GM21576 (cell line): ENCODE measurements around the gene CISD3.

Experiments used
- ATAC-seq: cut with Tn5 transposase; IDR thresholded peaks from one replicate; pipeline ENCODE4 v1.9.1; 2021; ENCODE audit warnings: mild to moderate bottlenecking, moderate library complexity; ENCODE audit not compliant: unreplicated experiment

The CISD3 gene

DNA sequence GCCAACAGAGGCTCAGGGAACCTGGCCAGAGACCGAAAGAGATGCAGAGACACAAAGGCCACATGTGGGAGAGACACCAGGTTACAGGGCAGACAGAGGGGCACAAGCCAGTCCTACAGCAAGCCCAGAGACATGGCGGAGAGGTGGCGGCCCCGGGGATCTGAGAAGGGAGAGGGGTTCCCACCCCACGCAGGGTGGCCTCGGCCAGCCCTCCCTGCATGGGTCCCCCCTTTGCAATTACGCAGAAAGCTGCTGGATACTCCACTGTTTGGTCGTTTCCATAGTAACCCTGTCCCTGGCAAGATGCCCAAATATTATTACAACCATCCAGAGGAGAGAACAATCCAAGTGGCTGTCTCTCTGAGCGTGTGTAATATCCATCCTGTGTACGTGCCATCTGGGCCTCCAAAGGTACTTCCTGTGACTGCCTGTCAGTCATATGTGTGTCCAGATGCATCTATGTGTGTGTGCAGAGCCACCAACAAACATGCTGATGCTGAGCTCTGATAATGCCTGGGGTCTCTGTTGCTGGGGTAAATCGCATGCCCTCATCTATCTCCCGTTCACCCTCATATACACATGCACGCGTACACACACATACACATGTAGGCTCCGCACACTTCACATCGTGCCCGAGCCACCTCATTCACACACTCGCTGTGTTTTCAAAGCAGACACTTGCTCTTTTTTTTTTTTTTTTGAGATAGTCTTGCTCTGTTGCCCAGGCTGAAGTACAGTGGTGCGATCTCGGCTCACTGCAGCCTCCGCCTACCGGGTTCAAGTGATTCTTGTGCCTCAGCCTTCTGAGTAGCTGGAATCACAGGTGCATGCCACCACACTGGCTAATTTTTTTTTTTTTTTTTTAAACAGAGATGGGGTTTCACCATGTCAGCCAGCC, 12.5 kb downstream of the CISD3 start:
- no peak for ATAC-seq

DNA sequence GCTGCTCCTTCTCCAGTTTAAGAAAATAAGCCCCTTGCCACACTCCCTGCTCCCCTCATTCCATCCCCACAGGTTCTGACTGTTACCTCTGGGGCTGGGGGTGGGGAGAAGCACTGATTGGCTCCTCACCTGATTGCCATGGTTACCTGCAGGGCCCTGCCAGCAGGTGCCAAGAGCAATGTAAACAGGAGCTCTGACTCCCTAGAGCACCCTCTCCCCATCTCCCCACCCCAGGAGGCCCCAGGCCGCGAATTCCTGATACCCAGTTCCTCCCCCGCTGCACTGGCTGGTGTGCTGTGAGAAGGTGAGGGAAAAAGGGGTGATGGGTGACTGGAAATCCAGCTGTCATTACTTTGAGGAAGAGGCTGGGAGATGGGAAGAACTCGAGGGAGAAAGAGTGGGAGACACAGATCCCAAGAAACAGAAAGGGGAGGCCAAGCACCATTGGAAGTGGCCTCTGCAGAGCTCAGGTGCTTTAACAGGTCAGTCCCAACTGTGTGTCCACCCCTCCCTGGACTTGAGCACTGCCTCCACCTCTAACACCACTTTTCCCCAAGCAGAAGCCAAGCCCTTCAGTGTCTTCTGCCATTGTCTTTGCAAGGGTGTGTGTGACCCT, 13.5 kb downstream of the CISD3 start:
- no peak for ATAC-seq

DNA sequence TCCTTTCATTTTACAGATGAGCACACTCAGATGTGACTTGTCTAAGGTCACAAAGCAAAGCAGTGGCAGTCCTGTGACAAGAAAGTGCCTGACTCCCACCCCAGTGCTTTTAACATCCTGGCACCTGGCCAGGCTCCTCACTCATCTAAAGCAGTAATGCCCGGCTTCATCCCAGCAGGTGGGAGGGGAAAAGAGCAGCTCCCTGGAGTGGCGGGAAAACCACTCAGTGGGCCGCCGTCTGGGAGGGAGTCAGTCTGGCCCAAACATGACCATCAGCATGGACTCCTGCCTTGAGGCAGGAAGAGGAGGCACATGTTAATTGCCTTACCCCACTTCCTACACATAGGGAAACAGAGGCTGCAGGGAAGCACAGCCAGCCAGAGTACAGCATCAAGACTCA, 15.4 kb downstream of the CISD3 start:
- ATAC-seq, result no peak

DNA sequence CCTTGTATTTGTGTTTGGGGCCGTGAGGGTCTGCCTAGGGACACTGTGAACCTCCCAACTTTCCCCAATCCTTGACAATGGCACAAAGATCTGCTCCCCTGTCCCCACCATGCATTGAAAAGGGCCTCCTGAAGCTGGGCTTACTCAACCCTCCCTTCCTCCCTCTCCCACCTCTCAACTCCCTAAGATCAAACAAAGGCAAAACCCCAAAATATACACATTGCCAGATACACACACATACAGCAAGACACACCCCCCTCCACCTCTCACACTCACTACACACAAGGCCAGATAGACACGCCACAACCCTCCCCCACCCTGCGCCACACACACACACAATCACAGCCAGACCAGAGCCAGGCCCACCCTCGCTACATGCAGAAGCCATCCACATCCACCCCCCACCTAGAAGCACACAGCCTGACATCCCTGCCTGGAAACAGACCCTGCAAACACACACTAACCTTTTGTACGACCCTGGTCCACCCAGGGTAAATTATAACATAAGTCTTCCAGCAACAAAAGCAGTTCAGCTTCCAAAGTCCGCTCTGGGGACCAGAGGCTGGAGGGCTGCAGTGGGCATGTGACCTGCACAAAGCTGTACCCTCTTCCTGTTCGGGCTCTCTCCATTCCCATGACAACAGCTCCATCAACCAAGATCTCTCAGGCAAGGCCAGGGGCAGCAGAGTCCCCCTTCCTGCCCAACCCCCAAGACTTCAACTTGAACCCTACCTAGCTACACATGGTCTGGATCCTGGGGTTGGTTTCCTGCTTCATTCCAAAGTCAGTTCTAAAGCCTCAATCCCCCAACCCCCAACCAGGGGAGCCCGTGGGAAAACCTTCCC, 16.1 kb downstream of the CISD3 start:
- ATAC-seq, result no peak

DNA sequence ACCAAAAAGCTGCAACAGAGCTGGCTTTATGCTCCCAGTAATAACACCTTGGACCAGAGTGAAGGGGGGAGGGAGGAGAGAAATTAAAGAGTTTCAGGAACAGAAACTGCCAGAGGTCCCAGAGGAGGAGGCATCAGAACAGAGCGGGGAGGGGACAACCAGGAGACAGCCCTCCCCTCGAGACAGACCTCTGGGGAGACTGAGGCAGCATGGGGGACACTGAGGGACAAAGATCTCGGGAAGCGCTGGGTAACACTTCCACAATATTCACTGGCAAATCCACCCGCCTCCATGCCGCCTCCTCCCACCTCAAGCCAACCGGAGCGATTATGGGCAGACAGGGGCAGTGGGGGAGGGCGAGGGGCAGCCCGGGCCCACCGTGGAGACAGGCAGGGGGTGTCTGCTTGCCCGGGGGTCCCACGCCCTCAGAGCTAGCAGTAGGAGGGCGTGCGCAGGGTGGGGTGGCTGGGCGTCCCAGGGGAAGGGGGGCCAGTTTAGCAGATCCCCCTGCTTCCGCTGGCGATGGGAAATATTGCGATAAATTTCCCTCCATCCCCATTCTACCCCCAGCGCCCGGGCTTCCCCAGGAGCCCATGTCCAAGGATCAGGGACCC, 16.8 kb downstream of the CISD3 start:
- no peak for ATAC-seq

DNA sequence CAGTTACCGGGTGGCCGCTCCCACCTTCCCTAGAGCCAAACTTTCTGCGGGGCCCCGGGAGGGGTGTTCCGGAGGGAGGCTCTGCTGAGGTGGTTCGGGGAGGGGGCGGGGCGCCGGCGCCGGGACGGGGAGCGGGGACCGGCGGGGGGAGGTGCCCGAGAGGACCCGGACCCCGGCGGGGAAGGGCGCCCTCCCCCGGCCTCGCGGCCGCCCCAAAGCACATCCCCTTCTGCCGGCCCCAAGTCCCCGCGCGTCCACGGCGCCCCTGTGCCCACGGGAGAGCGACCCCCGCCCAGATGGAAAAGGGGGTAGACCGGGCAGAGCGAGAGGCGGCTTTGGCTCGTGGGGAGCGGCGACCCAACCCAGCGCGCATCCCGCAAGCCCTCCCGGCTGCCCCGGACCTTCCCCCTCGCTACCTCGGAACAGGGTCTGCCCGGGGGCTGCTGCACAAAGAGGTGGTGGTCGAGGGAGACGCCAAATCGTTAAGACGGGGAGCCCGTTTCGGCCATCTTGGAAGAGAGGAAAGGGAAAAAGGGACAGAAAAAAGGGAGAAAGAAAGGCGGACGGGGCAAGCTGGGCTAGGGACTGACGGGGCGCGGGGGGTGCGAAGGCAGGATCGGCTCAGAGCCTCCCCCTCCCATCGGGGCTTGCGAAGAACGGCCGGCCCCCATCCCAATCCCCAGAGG, 17.5 kb downstream of the CISD3 start:
- ATAC-seq, result no peak

DNA sequence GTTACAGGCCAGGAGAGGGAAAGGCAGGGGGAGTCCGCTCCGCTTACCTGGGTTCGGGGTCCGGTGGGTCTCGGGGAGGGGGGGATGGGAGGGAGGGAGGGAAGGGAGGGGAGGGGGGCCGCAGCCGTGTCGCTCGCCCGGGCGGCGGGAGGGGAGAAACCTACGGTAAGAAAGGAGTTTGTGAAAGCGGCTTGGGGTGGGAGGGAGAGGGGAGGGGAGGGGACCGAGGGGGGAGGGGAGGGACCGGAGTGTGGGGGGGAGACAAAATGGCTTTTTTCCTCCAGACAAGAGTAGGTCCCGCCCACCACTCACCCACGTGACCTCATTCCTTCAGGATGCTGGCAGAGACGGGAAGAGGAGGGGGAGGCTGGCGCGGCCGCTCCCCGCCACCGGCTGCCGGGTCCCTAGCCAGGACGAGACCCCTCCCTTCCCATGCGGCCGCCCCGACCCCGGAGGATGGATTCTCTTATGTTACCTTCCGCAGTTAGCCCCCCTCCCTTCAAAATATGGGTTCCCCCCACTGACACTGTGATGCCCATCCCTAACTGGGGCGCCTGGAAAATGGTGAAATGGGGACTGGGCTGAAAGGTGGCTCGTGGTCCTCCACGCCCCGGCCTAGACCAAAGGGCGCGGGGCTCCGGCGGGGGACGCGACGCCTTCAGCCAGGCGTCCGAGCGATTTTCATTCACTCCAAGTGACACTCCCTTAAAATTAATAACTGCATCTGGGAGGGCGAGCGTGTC, 18.2 kb downstream of the CISD3 start, which contains the start of gene PCGF2:
PCGF2 (minus strand) TSS at position 188 of the 743 bp plus-strand sequence. CDS start 7,934 bp downstream, outside the sequence.
- no peak for ATAC-seq

DNA sequence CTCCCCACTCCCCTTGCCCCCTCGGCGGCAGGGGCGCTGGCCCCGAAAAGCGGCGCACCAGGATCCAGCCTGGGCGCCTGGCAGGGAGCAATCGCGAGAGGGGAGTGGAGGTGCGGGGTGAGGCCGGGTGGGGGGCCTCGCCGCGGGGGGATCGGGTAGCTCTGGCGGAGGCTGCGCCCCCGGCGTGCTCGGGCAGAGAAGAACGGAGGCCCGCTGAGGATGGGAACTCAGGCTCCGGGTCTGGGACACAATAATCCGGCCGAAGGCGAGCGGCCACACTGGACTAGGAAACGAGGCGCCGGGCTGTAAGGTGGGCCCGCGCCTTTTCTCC, 18.7 kb downstream of the CISD3 start:
- no peak for ATAC-seq

DNA sequence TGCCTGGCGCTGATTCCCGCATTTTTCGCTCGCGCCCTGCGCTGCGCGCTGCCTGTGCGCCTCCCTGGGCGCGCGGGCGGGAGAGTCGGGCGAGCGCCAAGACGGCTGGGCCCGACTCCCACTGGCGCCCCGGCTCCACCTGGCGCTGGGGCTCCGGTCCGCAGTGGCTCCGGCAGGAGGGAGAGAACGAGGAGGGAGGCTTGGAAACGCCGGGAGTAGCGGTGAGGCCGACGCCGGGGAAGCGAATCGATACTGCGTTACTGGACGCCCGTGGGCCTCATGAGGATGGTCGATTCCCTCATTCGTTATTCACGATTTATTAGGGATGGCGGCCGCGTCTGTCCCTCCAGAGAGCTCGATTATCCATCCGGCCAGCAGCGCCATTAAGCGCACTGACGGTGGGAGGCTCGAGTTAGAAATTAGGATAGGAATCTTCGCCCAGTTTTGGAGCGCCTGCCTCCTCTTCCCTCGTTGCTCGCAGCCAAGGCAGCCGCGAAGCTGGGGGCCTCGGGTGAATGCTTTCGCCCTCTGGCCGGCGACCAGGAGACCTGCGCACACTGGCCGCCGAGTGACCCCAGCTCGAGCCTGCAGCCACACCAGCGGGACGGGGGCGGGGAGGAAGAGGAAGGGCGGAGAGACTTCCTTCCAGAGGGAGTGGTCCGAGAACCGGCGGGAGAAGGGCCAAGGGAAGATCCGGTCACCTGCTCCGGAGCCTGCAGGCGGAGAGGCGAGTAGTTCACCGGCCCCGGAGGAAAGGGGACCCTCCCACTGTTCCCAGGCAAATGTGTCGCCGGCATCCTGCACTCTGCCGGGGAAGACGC, 19.3 kb downstream of the CISD3 start:
- ATAC-seq, result no peak

DNA sequence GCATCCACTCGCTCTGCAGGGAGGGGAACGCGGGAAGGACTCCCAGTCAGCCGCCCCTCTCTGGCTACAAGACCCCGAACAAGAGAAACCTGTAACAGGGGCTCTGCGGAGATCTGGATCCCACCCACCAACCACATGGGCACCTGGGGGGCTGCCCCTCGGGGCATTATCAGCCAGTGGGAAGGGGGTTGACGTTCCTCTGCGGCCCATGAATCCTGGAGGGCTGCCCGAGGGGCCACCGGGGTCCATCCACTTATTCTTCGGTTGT, 19.8 kb downstream of the CISD3 start:
- ATAC-seq, result no peak

DNA sequence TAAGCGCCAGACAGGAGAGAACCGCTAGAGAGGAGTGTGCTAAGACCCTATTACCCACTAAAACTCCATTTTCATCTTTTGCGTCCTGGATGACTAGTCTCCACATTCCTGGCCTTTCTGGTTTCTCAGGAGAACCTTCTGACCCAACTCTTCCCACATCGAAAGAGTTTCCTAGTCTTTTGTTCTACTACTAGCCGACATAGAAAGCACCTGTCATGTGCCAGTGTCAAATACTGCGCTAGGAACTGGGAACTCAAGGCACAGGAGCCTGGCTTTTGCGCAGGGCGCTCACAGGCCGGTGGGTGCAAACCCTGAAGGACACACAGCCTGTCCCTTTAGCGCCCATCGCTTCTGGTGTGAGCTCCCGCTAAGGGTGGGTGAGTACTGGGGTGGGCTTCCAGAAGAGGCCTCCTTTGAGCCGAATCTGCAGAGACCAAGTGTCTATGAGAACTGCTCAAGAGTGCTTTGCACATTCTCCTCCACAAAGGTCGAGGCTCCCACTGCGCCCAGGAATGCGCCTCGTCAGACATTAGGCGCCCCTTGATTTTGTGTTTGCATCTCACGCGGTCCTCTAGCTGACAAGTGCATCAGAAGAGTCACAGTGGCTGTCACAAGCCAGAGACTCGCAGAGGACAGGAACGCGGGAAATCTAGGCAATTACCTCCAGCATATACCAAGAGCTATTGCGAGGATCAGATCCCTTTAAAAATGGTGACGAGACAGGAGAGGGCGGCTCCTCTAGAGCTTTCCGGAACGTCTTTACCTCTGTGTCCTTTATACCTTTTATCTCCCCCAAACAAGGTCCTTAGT, 20.4 kb downstream of the CISD3 start:
- no peak for ATAC-seq

DNA sequence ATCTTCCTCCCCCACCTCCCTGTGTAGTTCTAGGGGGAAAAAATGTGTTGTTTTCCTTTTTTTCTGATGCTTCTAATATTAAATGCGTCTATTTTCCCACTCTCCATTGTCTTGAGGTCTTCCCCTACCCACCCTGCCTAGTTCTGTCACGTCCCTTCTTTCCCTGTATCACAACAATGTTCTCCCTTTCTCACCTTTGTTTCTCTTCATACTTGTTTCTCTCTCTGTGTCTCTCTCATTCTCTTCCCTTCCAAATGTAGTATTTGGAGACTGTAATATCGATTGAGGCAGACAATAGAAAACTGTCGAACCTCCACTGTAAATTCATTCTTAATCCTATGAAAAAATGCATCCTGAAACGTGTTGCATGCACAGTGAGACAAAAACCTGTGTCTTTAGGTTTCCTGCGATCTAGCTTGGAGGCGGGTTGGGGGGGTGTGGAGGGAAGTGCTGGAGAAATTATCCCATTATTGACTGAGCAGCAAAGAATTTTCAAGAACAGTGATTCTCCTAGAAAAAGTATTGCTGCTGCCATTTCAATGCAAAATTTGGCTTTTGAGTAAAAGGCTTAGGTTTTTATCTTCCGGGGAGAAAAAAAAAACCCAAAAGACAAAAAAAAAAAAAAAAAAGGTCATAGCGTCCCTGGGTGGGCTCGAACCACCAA, 21.1 kb downstream of the CISD3 start:
- ATAC-seq, result no peak

DNA sequence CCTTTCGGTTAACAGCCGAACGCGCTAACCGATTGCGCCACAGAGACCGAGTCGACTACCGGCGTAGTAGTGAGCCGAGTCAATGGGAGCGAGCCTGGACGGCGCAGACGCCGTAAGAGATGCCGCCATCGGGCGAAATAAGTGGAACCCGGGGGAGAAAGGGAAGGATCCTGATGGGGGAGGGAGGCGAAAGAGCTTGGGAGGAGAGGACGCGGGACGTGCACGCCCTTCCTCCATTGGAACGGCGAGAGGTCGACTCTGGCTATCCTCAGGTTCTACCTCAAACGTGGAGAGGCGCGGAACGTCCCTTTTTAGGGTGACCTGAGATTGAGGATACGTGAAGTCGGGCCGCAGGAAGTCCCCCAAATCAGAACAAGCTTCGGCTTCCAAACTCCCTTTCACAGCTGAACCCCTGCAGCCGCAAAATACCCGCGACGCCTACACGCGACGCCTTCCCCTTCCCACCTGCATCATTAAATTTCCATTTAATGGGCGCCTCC, 21.7 kb downstream of the CISD3 start:
- peak; percentile 27 for ATAC-seq

DNA sequence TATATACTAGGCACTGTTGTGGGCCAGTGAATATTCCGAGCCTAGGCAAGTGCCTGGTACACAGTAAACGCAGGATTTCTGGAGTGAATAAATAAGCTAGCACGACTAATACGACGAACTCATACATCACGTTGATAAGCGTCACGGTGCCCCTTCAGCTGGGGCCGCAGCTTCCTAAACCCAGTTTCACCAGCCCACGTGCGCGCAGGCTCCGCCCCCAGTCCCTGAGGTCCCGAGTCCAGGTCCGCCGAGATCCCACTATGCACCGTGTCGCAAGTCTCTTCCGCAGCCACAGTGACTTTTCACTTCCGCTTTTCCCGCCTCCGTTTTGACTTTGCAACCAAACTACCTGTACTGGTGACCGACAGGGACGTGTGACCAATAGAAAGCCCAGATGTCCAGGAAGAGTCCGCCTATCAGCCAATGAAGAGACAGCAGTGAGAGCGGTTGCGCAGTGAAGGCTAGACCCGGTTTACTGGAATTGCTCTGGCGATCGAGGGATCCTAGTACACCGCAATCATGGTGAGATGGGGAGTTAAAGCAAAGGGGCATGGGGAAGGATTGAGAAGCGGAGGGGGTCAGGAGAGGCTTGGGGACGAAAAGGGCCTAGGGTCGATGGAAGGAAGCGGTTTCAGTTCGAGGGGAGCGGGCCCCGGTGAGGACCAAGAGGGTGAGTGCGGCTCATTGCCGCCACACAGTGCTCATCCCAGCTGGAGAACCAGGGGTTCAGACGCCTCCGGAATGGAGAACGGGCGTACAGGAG, 22.3 kb downstream of the CISD3 start, which contains the start of gene PSMB3:
PSMB3 (plus strand) TSS at position 434 of the 763 bp plus-strand sequence; CDS start at position 520, 86 bp downstream.
- ATAC-seq, result peak; percentile 79

DNA sequence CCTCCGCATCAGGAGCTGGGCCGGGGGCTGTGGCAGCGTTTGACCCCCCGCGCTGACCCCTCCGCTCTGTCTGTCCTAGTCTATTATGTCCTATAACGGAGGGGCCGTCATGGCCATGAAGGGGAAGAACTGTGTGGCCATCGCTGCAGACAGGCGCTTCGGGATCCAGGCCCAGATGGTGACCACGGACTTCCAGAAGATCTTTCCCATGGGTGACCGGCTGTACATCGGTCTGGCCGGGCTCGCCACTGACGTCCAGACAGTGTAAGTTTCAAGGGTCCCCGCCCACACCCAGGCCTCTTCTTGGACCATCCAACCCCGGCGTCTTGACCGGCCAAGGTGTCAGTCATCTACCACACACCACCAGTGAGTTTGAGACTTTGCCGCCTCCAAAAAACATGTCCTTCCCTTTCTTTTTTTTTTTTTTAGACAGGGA, 22.9 kb downstream of the CISD3 start:
- no peak for ATAC-seq

DNA sequence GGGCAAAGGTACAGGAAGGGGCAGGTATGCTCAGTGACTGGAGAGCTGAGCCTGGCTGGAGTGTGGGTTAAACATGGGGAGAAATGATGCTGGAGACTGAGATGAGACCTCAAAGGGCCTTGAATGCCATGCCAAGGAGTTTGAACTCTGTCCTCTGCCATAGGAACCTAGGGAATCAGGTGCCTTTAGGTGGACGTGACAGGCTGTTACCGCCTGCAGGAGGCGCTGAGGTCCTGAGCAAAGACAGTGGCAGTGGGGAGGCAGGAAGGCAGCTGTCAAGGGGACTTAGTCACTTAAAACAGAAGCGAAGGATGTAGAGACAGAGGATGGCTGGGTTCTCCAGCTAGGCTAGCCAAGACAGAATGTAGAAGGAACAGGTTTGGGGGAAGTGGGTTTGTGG, 31.5 kb downstream of the CISD3 start:
- ATAC-seq, result no peak

DNA sequence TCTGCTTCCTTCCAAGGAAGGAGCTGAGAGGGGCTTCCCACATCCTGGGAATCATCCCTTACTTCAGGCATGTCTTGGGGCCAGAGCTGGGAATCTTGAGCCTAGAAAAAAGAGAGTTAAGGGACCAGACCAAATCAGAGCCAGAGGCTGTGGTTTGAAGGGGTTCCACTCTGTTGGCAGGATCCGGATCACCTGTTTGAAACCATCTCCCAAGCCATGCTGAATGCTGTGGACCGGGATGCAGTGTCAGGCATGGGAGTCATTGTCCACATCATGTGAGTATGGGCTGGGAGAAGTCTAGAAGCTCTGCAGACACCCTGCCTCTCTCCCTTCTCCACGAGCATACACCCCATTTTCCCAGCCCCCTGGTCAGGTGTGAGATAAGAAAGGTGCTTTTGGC, 32.1 kb downstream of the CISD3 start:
- ATAC-seq, result no peak
